CD14-positive monocyte (primary cell): Measurements from ENCODE around the gene NMT1. TPM values are rescaled to one million over a fixed set of nuclear protein-coding genes. Genes with fewer than 3 reads are reported as not detected.

Experiments used
- DNase-seq, 3 donors: peaks; one replicate each; pipeline ENCODE4 v3.0.0-alpha.2; 2011 to 2022
- H2AFZ ChIP-seq: 2 replicates; pipeline ENCODE4 v1.6.0; 2012; ENCODE audit warnings: mild to moderate bottlenecking, low read depth, low read length, inconsistent platforms; ENCODE audit not compliant: insufficient read depth, poor library complexity, severe bottlenecking
- H3K27ac ChIP-seq, 2 donors: 1 replicate in 1 of 2; 2 replicates in 1 of 2; pipeline ENCODE4 v1.5.1; 2012 to 2013; ENCODE audit warnings: low read length in 2 of 2, control low read depth in 1 of 2, inconsistent platforms in 1 of 2, low read depth in 1 of 2, mild to moderate bottlenecking in 1 of 2
- H3K27me3 ChIP-seq, 2 donors: one replicate each; pipeline versions ENCODE4 v1.6.0 to v1.6.1; 2011 to 2013; ENCODE audit warnings: low read length in 2 of 2; ENCODE audit not compliant: control insufficient read depth in 2 of 2, insufficient read depth in 2 of 2
- H3K36me3 ChIP-seq, 2 donors: replicated peaks in 1 of 2; 1 replicate in 1 of 2; 2 replicates in 1 of 2; pipeline versions ENCODE4 v1.5.1 to v1.6.1; 2012 to 2013; ENCODE audit warnings: low read length in 2 of 2, control low read depth in 1 of 2, inconsistent platforms in 1 of 2, mild to moderate bottlenecking in 1 of 2; ENCODE audit not compliant: insufficient read depth in 2 of 2, control insufficient read depth in 1 of 2
- H3K4me1 ChIP-seq, 2 donors: 1 replicate in 1 of 2; 2 replicates in 1 of 2; pipeline versions ENCODE4 v1.5.1 to v1.6.1; 2012 to 2013; ENCODE audit warnings: low read length in 2 of 2, control low read depth in 1 of 2, inconsistent platforms in 1 of 2, mild to moderate bottlenecking in 1 of 2, moderate library complexity in 1 of 2; ENCODE audit not compliant: insufficient read depth in 2 of 2, control insufficient read depth in 1 of 2
- H3K4me2 ChIP-seq: replicated peaks from 2 replicates; pipeline ENCODE3; 2012; ENCODE audit warnings: low read length, moderate library complexity, mild to moderate bottlenecking; ENCODE audit not compliant: poor library complexity, severe bottlenecking; ENCODE audit errors: extremely low read depth
- H3K4me3 ChIP-seq, 3 experiments: fragments of 200-600 bp in 1 of 3; sonication (generic) in 1 of 3; replicated peaks in 1 of 3; 1 replicate in 2 of 3; 2 replicates in 1 of 3; pipeline ENCODE4 v1.5.1; 2011 to 2013; ENCODE audit warnings: low read length in 3 of 3, mild to moderate bottlenecking in 3 of 3, control low read depth in 2 of 3, low read depth in 2 of 3, inconsistent platforms in 1 of 3, moderate library complexity in 1 of 3
- H3K79me2 ChIP-seq: 2 replicates; pipeline ENCODE4 v1.6.0; 2012; ENCODE audit warnings: mild to moderate bottlenecking, control low read depth, inconsistent platforms, low read length, moderate library complexity; ENCODE audit not compliant: insufficient read depth
- H3K9ac ChIP-seq: 2 replicates; pipeline ENCODE4 v1.6.0; 2017; ENCODE audit warnings: low read length, mild to moderate bottlenecking; ENCODE audit not compliant: insufficient read depth, poor library complexity, severe bottlenecking
- H3K9me3 ChIP-seq, 2 donors: replicated peaks in 1 of 2; 1 replicate in 1 of 2; 2 replicates in 1 of 2; pipeline versions ENCODE4 v1.5.1 to v1.6.1; 2012 to 2013; ENCODE audit warnings: low read length in 2 of 2, control low read depth in 1 of 2; ENCODE audit not compliant: control insufficient read depth in 1 of 2, insufficient read depth in 1 of 2
- H4K20me1 ChIP-seq: 2 replicates; pipeline ENCODE4 v1.6.0; 2012; ENCODE audit warnings: mild to moderate bottlenecking, low read length, control low read depth, moderate library complexity; ENCODE audit not compliant: insufficient read depth
- H3K27ac Mint-ChIP-seq, 7 donors: one replicate each; pipeline ENCODE4 v1.8.0; 2020; ENCODE audit warnings: mild to moderate bottlenecking in 7 of 7, mixed read lengths in 7 of 7, moderate library complexity in 6 of 7, inconsistent platforms in 2 of 7
- H3K27me3 Mint-ChIP-seq, 3 donors: one replicate each; pipeline ENCODE4 v1.8.0; 2021 to 2022; ENCODE audit warnings: low read depth in 3 of 3, mild to moderate bottlenecking in 3 of 3, mixed read lengths in 3 of 3, moderate library complexity in 3 of 3, inconsistent platforms in 1 of 3
- H3K36me3 Mint-ChIP-seq, 2 donors: one replicate each; pipeline ENCODE4 v1.8.0; 2020; ENCODE audit warnings: mixed read lengths in 2 of 2, inconsistent platforms in 1 of 2, mild to moderate bottlenecking in 1 of 2
- H3K4me1 Mint-ChIP-seq: one replicate; pipeline ENCODE4 v1.8.0; 2020; ENCODE audit warnings: mild to moderate bottlenecking, mixed read lengths
- H3K4me3 Mint-ChIP-seq, 2 donors: one replicate each; pipeline ENCODE4 v1.8.0; 2020; ENCODE audit warnings: mild to moderate bottlenecking in 2 of 2, mixed read lengths in 2 of 2, moderate library complexity in 1 of 2
- H3K9me3 Mint-ChIP-seq, 7 donors: one replicate each; pipeline ENCODE4 v1.8.0; 2020 to 2022; ENCODE audit warnings: mixed read lengths in 7 of 7, mild to moderate bottlenecking in 6 of 7, moderate library complexity in 6 of 7, inconsistent platforms in 2 of 7
- CTCF ChIP-seq: fragments of 200-600 bp; IDR thresholded peaks from one replicate; pipeline ENCODE4 v1.8.0; 2022; ENCODE audit warnings: antibody characterized with exemption, mild to moderate bottlenecking
- WGBS: methylation state at CpG from one replicate; pipeline ENCODE4 v1.1.5; 2013; ENCODE audit warnings: missing lambda C conversion rate; ENCODE audit not compliant: insufficient coverage; 5-methylcytosine and 5-hydroxymethylcytosine counted together
- intact Hi-C, 2 donors: fragments of 100-400 bp; cut with micrococcal nuclease; formaldehyde crosslinking; loops; one replicate each; pipeline versions ENCODE4 v1.15.0 to v1.15.1; 2023
- polyA plus RNA-seq, 3 donors: library from polyadenylated mRNA; depleted of rRNA in 1 of 3; unstranded in 2 of 3; stranded (reverse) in 1 of 3; fragments of 300-500 nt in 2 of 3; fragments of >200 nt in 1 of 3; fragmentation: Illumina TruSeq in 2 of 3; gene quantifications; 1 replicate in 2 of 3; 2 replicates in 1 of 3; pipeline ENCODE4 v1.2.3, GENCODE V29; 2012 to 2021

NMT1 gene
- polyA plus RNA-seq, 3 donors = 27.2 to 50.2 (median 45.1) TPM

- Histone ChIP-seq H3K4me1 (peaks cover 37 to 41% of the 10 kb centered on the region in 2 donors), H4K20me1 (peaks cover 88% of the 10 kb centered on the region), H3K4me3 (peak overlapping the region in 1 of 3 experiments; percentile 7), H3K9me3 (no peaks in the 10 kb centered on the region), H3K79me2 (peaks cover 78% of the 10 kb centered on the region), H3K4me2 (peak overlapping the region; percentile 35), H2AFZ (no peak overlapping the region), H3K27me3 (no peaks in the 10 kb centered on the region), H3K27ac (peak overlapping the region; percentile 62 to 63), H3K36me3 (peaks cover 29 to 61% of the 10 kb centered on the region in 2 donors), H3K9ac (no peak overlapping the region)
- Mint-ChIP-seq H3K4me1 (peaks cover 43% of the 10 kb centered on the region), H3K27ac (peak overlapping the region; percentile 67 to 92 (median 83)), H3K9me3 (peaks cover 0 to 3% (median 0%) of the 10 kb centered on the region in 7 donors), H3K27me3 (peaks cover 0 to 4% (median 0%) of the 10 kb centered on the region in 3 donors), H3K4me3 (peak overlapping the region in 1 of 2 donors; percentile 55), H3K36me3 (peaks cover 34 to 65% of the 10 kb centered on the region in 2 donors)
- intact Hi-C loops = no loop called here
- DNase-seq = peak; percentile 47 to 69 (median 51)
- 0% methylated on average over 1 of the region's 3 CpGs for WGBS
- no peak for TF ChIP-seq CTCF
Measured at GRCh38 chr17:45077643-45078042, 16.5 kb downstream of the NMT1 start.

DNA sequence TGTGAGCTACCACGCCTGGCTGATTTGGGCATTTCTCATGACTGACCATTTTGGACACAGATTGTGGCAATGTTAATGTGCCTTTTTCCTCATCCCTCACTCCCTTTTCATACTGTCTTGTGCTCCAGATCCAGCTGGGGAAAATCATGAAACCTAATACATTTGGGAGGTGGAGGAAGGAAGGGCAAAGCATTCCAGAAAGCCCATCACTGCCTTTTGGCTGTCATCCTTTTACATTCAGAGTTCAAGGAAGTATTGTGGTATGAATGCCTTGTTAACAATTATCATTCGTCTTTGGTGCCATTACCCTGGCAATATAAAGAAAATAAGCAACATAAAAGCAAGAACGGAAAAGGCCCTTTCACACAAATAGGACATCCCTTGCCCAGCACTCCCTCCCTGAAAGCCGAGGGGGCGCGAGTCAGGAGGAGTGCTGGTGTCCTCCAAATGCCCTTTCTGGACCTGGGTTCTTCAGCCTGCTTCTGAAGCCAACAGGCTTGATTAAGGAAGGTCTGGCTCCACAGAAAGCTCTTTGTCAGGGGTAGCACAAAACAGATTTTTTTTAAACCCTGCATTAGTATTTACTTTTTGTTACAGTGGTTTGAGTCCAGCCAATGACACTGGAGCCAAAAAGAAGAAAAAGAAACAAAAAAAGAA lies 20.1 kb downstream of the NMT1 start:
- H3K79me2 ChIP-seq = peaks cover 43% of the 10 kb centered on the region

More for the DNA sequence above, 20.1 kb downstream of the NMT1 start:
- no peak for DNase-seq
- no peaks in the 10 kb centered on the region for H3K9me3 ChIP-seq
- no peak overlapping the region for H3K9ac ChIP-seq
- peaks cover 0 to 3% (median 0%) of the 10 kb centered on the region in 3 donors for H3K27me3 Mint-ChIP-seq
- H3K4me1 Mint-ChIP-seq = peaks cover 21% of the 10 kb centered on the region
- H3K27ac Mint-ChIP-seq = peak overlapping the region in 1 of 7 donors; percentile 63
- H3K36me3 ChIP-seq = peaks cover 42 to 68% of the 10 kb centered on the region in 2 donors
- intact Hi-C loops = no loop called here
- H4K20me1 ChIP-seq = peaks cover 55% of the 10 kb centered on the region
- H2AFZ ChIP-seq = no peak overlapping the region
- H3K4me3 ChIP-seq = no peak overlapping the region
- WGBS = 100% methylated on average over 2 of the region's 6 CpGs
- no peak for TF ChIP-seq CTCF
- no peak overlapping the region for H3K4me3 Mint-ChIP-seq
- peaks cover 0 to 3% (median 0%) of the 10 kb centered on the region in 7 donors for H3K9me3 Mint-ChIP-seq
- no peak overlapping the region for H3K4me2 ChIP-seq
- H3K36me3 Mint-ChIP-seq = peaks cover 39 to 68% of the 10 kb centered on the region in 2 donors
- H3K27ac ChIP-seq = no peak overlapping the region
- H3K4me1 ChIP-seq = peaks cover 21 to 22% of the 10 kb centered on the region in 2 donors
- H3K27me3 ChIP-seq = no peaks in the 10 kb centered on the region
